HG02642 (cell line): ENCODE results near the gene FCF1.
"Not testable (repeated sequence)": the region's sequence is repeated elsewhere in the genome, so short reads cannot be mapped to it uniquely, and the experiment has no call there.

Source experiments
- ATAC-seq: cut with Tn5 transposase; IDR thresholded peaks from one replicate; pipeline ENCODE4 v1.9.1; 2021; ENCODE audit warnings: mild to moderate bottlenecking; ENCODE audit not compliant: unreplicated experiment, poor library complexity

Gene FCF1

GRCh38 chr14:74697976-74698375, 15.0 kb upstream of the FCF1 start:
- no peak for ATAC-seq

GRCh38 chr14:74698465-74698864, 14.5 kb upstream of the FCF1 start:
- no peak for ATAC-seq

- no peak for ATAC-seq
Observed at GRCh38 chr14:74702293-74702692, 10.7 kb upstream of the FCF1 start.

- no peak for ATAC-seq
Observed at GRCh38 chr14:74703043-74703442, 9.9 kb upstream of the FCF1 start.

- no peak for ATAC-seq
Observed at GRCh38 chr14:74704656-74705055, 8.3 kb upstream of the FCF1 start.

- ATAC-seq, result no peak
Observed at GRCh38 chr14:74705613-74706500, 7.1 kb upstream of the FCF1 start.

GRCh38 chr14:74710480-74710879, 2.5 kb upstream of the FCF1 start:
- no peak for ATAC-seq

- no peak for ATAC-seq
Observed at GRCh38 chr14:74711651-74712050, 1.3 kb upstream of the FCF1 start.

- ATAC-seq, result no peak
Observed at GRCh38 chr14:74713395-74713735, 421 bp downstream of the FCF1 start.

GRCh38 chr14:74720526-74720925, 7.6 kb downstream of the FCF1 start:
- no peak for ATAC-seq

- ATAC-seq, result no peak
Observed at GRCh38 chr14:74723134-74723533, 10.2 kb downstream of the FCF1 start.

- ATAC-seq, result no peak
Observed at GRCh38 chr14:74732387-74732786, 19.4 kb downstream of the FCF1 start.

GRCh38 chr14:74733221-74733620, 20.3 kb downstream of the FCF1 start:
- ATAC-seq, result no peak

GRCh38 chr14:74735125-74735524, 22.2 kb downstream of the FCF1 start:
- ATAC-seq, result no peak

- no peak for ATAC-seq
Observed at GRCh38 chr14:74737753-74738325, 24.9 kb downstream of the FCF1 start.

- ATAC-seq, result no peak
Observed at GRCh38 chr14:74739293-74740030, 26.5 kb downstream of the FCF1 start.

- no peak for ATAC-seq
Observed at GRCh38 chr14:74747237-74747636, 34.3 kb downstream of the FCF1 start.

- no peak for ATAC-seq
Observed at GRCh38 chr14:74754157-74754556, 41.2 kb downstream of the FCF1 start.

- ATAC-seq, result no peak
Observed at GRCh38 chr14:74754899-74755298, 42.0 kb downstream of the FCF1 start.

GRCh38 chr14:74756326-74756725, 43.4 kb downstream of the FCF1 start:
- no peak for ATAC-seq

- ATAC-seq, result not testable (repeated sequence)
Observed at GRCh38 chr14:74758505-74758904, 45.6 kb downstream of the FCF1 start.
